Astrocyte (in vitro differentiated cells and primary cell): ENCODE data around the gene TUB. TPM values are rescaled to one million over a fixed set of nuclear protein-coding genes. Genes with fewer than 3 reads are reported as not detected.

Experiments used
- DNase-seq: peaks from one replicate; pipeline ENCODE4 v3.0.0-alpha.2; 2010; ENCODE audit warnings: low read depth
- FAIRE-seq: peaks from 2 replicates; lab custom pipeline; 2011; peaks lifted over from hg19 to GRCh38; lab: Jason Lieb, UNC
- H2AFZ ChIP-seq: 2 replicates; pipeline ENCODE4 v1.6.0; 2012; ENCODE audit warnings: low read depth, low read length, inconsistent platforms
- H3K27ac ChIP-seq: 2 replicates; pipeline ENCODE4 v1.5.1; 2011; ENCODE audit warnings: low read depth, low read length, inconsistent platforms
- H3K27me3 ChIP-seq: 2 replicates; pipeline ENCODE4 v1.6.0; 2011; ENCODE audit warnings: low read length, inconsistent platforms; ENCODE audit not compliant: insufficient read depth
- H3K36me3 ChIP-seq: 2 replicates; pipeline ENCODE4 v1.5.1; 2011; ENCODE audit warnings: low read length, inconsistent platforms; ENCODE audit not compliant: insufficient read depth
- H3K4me1 ChIP-seq: 2 replicates; pipeline ENCODE4 v1.5.1; 2011; ENCODE audit warnings: low read length, inconsistent platforms; ENCODE audit not compliant: insufficient read depth
- H3K4me2 ChIP-seq: 2 replicates; pipeline ENCODE4 v1.6.0; 2012; ENCODE audit warnings: low read length, inconsistent platforms
- H3K4me3 ChIP-seq: 2 replicates; pipeline ENCODE4 v1.5.1; 2011; ENCODE audit warnings: low read depth, mild to moderate bottlenecking, low read length, inconsistent platforms; ENCODE audit not compliant: insufficient read depth
- H3K79me2 ChIP-seq: 2 replicates; pipeline ENCODE4 v1.6.0; 2012; ENCODE audit warnings: mild to moderate bottlenecking, low read length, inconsistent platforms; ENCODE audit not compliant: insufficient read depth
- H3K9ac ChIP-seq: 2 replicates; pipeline ENCODE4 v1.6.0; 2012; ENCODE audit warnings: mild to moderate bottlenecking, low read length, inconsistent platforms
- H3K9me3 ChIP-seq: 2 replicates; pipeline ENCODE4 v1.5.1; 2012; ENCODE audit warnings: low read depth, mild to moderate bottlenecking, low read length, inconsistent platforms; ENCODE audit not compliant: insufficient read depth
- H4K20me1 ChIP-seq: 2 replicates; pipeline ENCODE4 v1.6.0; 2012; ENCODE audit warnings: low read length, inconsistent platforms; ENCODE audit not compliant: insufficient read depth
- H3K27ac Mint-ChIP-seq: one replicate; pipeline ENCODE4 v1.8.0; 2021; ENCODE audit warnings: mild to moderate bottlenecking, mixed read lengths; ENCODE audit not compliant: unreplicated experiment
- H3K27me3 Mint-ChIP-seq: one replicate; pipeline ENCODE4 v1.8.0; 2021; ENCODE audit warnings: low read depth, mixed read lengths; ENCODE audit not compliant: unreplicated experiment
- H3K36me3 Mint-ChIP-seq: one replicate; pipeline ENCODE4 v1.8.0; 2021; ENCODE audit warnings: low read depth, mixed read lengths; ENCODE audit not compliant: unreplicated experiment
- H3K4me1 Mint-ChIP-seq: one replicate; pipeline ENCODE4 v1.8.0; 2021; ENCODE audit warnings: low read depth, mixed read lengths; ENCODE audit not compliant: unreplicated experiment
- H3K4me3 Mint-ChIP-seq: one replicate; pipeline ENCODE4 v1.8.0; 2021; ENCODE audit warnings: mild to moderate bottlenecking, moderate library complexity, mixed read lengths; ENCODE audit not compliant: unreplicated experiment
- H3K9me3 Mint-ChIP-seq: one replicate; pipeline ENCODE4 v1.8.0; 2021; ENCODE audit warnings: mild to moderate bottlenecking, mixed read lengths; ENCODE audit not compliant: unreplicated experiment
- EZH2 ChIP-seq: IDR thresholded peaks from 2 replicates; pipeline ENCODE4 v1.6.1; 2012; ENCODE audit warnings: mild to moderate bottlenecking, low read length, inconsistent platforms; ENCODE audit not compliant: insufficient read depth
- total RNA-seq: library from RNA; stranded (reverse); gene quantifications from 2 replicates; pipeline ENCODE4 v1.2.1, GENCODE V29; 2021
- TF ChIP-seq, protein P1 (sequence below): IDR thresholded peaks from 2 replicates; pipeline ENCODE4 v1.5.1; 2011; ENCODE audit warnings: low read depth, mild to moderate bottlenecking, inconsistent platforms, low read length, moderate library complexity; ENCODE audit not compliant: insufficient read depth

The TUB gene
- total RNA-seq, 1 donor from 2014 or later: 5.7 TPM

DNA sequence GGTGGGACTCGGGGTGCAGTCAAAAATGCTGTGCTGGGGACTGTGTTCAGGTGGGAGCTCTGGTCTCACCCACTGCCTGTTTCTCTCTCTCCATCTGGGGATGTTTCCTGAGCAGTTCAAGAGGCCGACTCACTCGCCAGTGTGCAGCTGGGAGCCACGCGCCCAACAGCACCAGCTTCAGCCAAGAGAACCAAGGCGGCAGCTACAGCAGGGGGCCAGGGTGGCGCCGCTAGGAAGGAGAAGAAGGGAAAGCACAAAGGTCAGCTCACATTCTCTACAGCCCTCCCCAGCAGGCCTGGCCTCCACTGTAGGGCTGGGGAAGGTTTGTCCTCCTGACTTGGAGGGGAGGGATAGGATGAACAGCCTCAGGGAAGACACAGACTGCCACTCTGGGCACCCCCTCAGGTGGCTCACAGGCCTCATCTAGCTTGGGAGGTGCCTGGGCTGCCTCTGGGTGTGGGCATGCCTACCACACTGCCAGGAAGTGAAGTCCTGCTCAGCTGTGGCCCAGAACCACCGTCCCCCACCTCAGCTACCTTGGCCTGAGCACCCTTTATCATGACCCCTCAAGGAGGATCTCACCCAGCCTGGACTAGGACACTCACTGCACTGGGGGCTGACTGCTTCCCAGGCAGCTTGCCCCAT is 13.0 kb downstream of the TUB start:
- H3K4me1 ChIP-seq: peaks cover 13% of the 10 kb centered on the region
- Mint-ChIP-seq H3K27ac (no peak overlapping the region), H3K36me3 (peaks cover 17% of the 10 kb centered on the region), H3K9me3 (no peaks in the 10 kb centered on the region), H3K27me3 (peaks cover 3% of the 10 kb centered on the region), H3K4me3 (no peak overlapping the region), H3K4me1 (peaks cover 14% of the 10 kb centered on the region)
- H3K27ac ChIP-seq: no peak overlapping the region
- no peaks in the 10 kb centered on the region for H3K36me3 ChIP-seq
- no peaks in the 10 kb centered on the region for H3K79me2 ChIP-seq
- H3K4me2 ChIP-seq: no peak overlapping the region
- H3K4me3 ChIP-seq: no peak overlapping the region
- TF ChIP-seq, protein P1, sequence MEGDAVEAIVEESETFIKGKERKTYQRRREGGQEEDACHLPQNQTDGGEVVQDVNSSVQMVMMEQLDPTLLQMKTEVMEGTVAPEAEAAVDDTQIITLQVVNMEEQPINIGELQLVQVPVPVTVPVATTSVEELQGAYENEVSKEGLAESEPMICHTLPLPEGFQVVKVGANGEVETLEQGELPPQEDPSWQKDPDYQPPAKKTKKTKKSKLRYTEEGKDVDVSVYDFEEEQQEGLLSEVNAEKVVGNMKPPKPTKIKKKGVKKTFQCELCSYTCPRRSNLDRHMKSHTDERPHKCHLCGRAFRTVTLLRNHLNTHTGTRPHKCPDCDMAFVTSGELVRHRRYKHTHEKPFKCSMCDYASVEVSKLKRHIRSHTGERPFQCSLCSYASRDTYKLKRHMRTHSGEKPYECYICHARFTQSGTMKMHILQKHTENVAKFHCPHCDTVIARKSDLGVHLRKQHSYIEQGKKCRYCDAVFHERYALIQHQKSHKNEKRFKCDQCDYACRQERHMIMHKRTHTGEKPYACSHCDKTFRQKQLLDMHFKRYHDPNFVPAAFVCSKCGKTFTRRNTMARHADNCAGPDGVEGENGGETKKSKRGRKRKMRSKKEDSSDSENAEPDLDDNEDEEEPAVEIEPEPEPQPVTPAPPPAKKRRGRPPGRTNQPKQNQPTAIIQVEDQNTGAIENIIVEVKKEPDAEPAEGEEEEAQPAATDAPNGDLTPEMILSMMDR: no peak
- no peak overlapping the region for H2AFZ ChIP-seq
- H3K9me3 ChIP-seq: no peaks in the 10 kb centered on the region
- H3K9ac ChIP-seq: no peak overlapping the region
- DNase-seq (no peak), FAIRE-seq (no peak)
- no peaks in the 10 kb centered on the region for H3K27me3 ChIP-seq
- H4K20me1 ChIP-seq: peaks cover 13% of the 10 kb centered on the region

DNA sequence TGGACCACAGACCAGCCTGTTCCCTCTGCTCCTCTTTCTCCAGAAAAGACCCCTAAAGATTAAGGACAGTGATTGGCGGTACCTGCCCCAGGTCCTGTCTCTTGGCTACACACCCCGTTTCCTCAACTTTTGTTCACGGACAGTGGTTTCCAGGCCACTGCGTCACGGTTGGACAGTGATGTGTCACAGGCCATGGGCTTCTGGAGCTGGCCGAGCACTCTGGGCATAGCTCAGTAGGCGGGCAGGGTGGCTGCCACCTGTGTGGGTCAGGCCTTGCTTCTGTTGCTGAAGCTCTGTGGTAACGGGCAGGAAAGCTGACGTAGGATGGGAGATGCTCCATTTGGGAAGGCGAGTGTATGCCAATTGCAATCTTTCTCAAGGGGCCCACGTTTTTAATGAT is 13.6 kb downstream of the TUB start:
- Mint-ChIP-seq H3K36me3 (peaks cover 17% of the 10 kb centered on the region), H3K27ac (no peak overlapping the region), H3K4me3 (no peak overlapping the region), H3K9me3 (no peaks in the 10 kb centered on the region), H3K4me1 (peaks cover 17% of the 10 kb centered on the region), H3K27me3 (peaks cover 3% of the 10 kb centered on the region)
- Histone ChIP-seq H3K36me3 (no peaks in the 10 kb centered on the region), H3K4me2 (no peak overlapping the region), H3K27ac (no peak overlapping the region), H3K4me3 (no peak overlapping the region), H3K9ac (no peak overlapping the region), H3K4me1 (peaks cover 13% of the 10 kb centered on the region), H4K20me1 (peaks cover 13% of the 10 kb centered on the region), H3K79me2 (no peaks in the 10 kb centered on the region), H3K9me3 (no peaks in the 10 kb centered on the region), H2AFZ (no peak overlapping the region), H3K27me3 (no peaks in the 10 kb centered on the region)
- DNase-seq (no peak), FAIRE-seq (no peak)
- TF ChIP-seq, protein P1: no peak
- TF ChIP-seq EZH2: no peak

DNA sequence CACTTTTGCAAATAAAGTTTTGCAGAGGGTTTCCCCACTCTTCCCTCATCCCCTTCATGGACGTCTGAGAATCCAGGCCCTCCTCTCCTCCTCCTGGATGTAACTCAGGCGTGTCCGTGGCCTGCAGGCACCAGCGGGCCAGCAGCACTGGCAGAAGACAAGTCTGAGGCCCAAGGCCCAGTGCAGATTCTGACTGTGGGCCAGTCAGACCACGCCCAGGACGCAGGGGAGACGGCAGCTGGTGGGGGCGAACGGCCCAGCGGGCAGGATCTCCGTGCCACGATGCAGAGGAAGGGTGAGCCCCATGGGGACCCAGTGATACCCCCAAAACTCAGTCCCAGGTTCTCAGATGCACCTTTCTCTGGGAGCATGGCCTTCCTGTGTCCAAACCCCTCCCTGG is 14.4 kb downstream of the TUB start:
- no peak overlapping the region for H3K27ac Mint-ChIP-seq
- Histone ChIP-seq H3K79me2 (no peaks in the 10 kb centered on the region), H3K9me3 (no peaks in the 10 kb centered on the region), H3K27me3 (no peaks in the 10 kb centered on the region), H3K4me2 (no peak overlapping the region), H3K36me3 (no peaks in the 10 kb centered on the region), H2AFZ (no peak overlapping the region), H3K27ac (no peak overlapping the region), H3K4me3 (no peak overlapping the region), H3K9ac (no peak overlapping the region), H3K4me1 (peaks cover 13% of the 10 kb centered on the region), H4K20me1 (peaks cover 10% of the 10 kb centered on the region)
- no peak for DNase-seq
- peaks cover 17% of the 10 kb centered on the region for H3K4me1 Mint-ChIP-seq
- TF ChIP-seq, protein P1: no peak
- no peak for TF ChIP-seq EZH2
- FAIRE-seq: no peak
- no peak overlapping the region for H3K4me3 Mint-ChIP-seq
- peaks cover 17% of the 10 kb centered on the region for H3K36me3 Mint-ChIP-seq
- peaks cover 5% of the 10 kb centered on the region for H3K27me3 Mint-ChIP-seq
- no peaks in the 10 kb centered on the region for H3K9me3 Mint-ChIP-seq
